ENCODE results near the gene MT1B. TPM values are rescaled to one million over a fixed set of nuclear protein-coding genes. Genes with fewer than 3 reads are reported as not detected.

Gene MT1B
- total and polyA plus RNA-seq, 9 of the 15 experiments (the other 6 are each of a cell fraction or from before 2014, with no cell fraction given), result not detected

- TF ChIP-seq ATF7 (IDR thresholded peaks at IDR 0.05) (no peak), REST (IDR thresholded peaks at IDR 0.05; ENCODE audit: borderline replicate concordance) (peak; percentile 54), REST (CRISPR knock-in tag; IDR thresholded peaks at IDR 0.05; ENCODE audit: low read depth) (no peak), NCOA6 (IDR thresholded peaks at IDR 0.05) (no peak), TCF7L2 (IDR thresholded peaks at IDR 0.05; ENCODE audit: low read depth, low read length) (no peak)
- CTCF ChIA-PET (ENCODE audit: low intra/inter-chr PET ratio), result no interaction called here
These were observed 5.8 kb upstream of the MT1B start for GRCh38 chr16:56645838-56646237.

More at GRCh38 chr16:56645838-56646237, 5.8 kb upstream of the MT1B start:
- in situ Hi-C loops (cut with MboI), result no loop called here
- Histone ChIP-seq H3K4me1 (replicated peaks in 1 of 2; ENCODE audit: control insufficient read depth in 2 of 2, insufficient read depth in 2 of 2, low read length in 2 of 2) (peaks cover 3 to 13% of the 10 kb centered on the region in 2 experiments; a peak in 3 of 5 replicates), H4K20me1 (replicated peaks; ENCODE audit: control insufficient read depth, insufficient read depth, low read length) (no peaks in the 10 kb centered on the region; the same call in 1 of the 2 replicates), H2AFZ (ENCODE audit: low read depth, low read length) (no peak overlapping the region), H3K9ac (ENCODE audit: insufficient read depth in 1 of 2, low read depth in 2 of 2, low read length in 2 of 2) (no peak overlapping the region), H3K27me3 (ENCODE audit: control insufficient read depth in 2 of 2, insufficient read depth in 2 of 2, low read length in 2 of 2) (peaks cover 27 to 57% of the 10 kb centered on the region in 2 experiments), H3K4me3 (no peak overlapping the region), H3K79me2 (ENCODE audit: control insufficient read depth, insufficient read depth, low read length) (no peaks in the 10 kb centered on the region), H3K4me2 (ENCODE audit: insufficient read depth, low read length) (no peak overlapping the region), H3K27ac (ENCODE audit: extremely low read depth, low read depth, low read length) (no peak overlapping the region), H3K36me3 (ENCODE audit: control insufficient read depth, insufficient read depth, low read length) (no peaks in the 10 kb centered on the region), H3K9me3 (replicated peaks; ENCODE audit: control insufficient read depth, insufficient read depth, low read depth, low read length) (no peaks in the 10 kb centered on the region), H3K9me1 (ENCODE audit: control insufficient read depth, insufficient read depth, low read length) (no peaks in the 10 kb centered on the region)
- DNase-seq (ENCODE audit: extremely low read depth in 1 of 4, low spot score in 3 of 4) (no peak), FAIRE-seq (no peak), ATAC-seq (no peak)
- intact Hi-C loops (cut with micrococcal nuclease), result no loop called here
- BruUV-seq (replicated peaks), result no TSS peak
- POLR2A ChIA-PET, result no interaction called here
- 0% methylated on average over 1 of the region's 1 CpG for WGBS (ENCODE audit: insufficient coverage, low coverage, missing lambda C conversion rate)
